GM12878 (cell line): ENCODE data around the gene CENPP. TPM values are rescaled to one million over a fixed set of nuclear protein-coding genes. Genes with fewer than 3 reads are reported as not detected.

Source experiments
- ATF7 ChIP-seq: fragments of 450-650 bp; IDR thresholded peaks from 2 replicates; pipeline ENCODE4 v1.6.1; 2016; ENCODE audit warnings: low read depth, mild to moderate bottlenecking
- BMI1 ChIP-seq: fragments of 450-650 bp; IDR thresholded peaks from 2 replicates; pipeline ENCODE4 v1.6.1; 2016; ENCODE audit warnings: mild to moderate bottlenecking, moderate library complexity, borderline replicate concordance
- CREB1 ChIP-seq: IDR thresholded peaks from 2 replicates; pipeline ENCODE4 v1.6.1; 2012; ENCODE audit warnings: low read depth, mild to moderate bottlenecking, inconsistent platforms
- CREM ChIP-seq: IDR thresholded peaks from 2 replicates; pipeline ENCODE4 v1.6.1; 2014; ENCODE audit warnings: antibody characterized with exemption, low read depth
- E4F1 ChIP-seq: fragments of 450-650 bp; IDR thresholded peaks from 2 replicates; pipeline ENCODE4 v1.6.1; 2018; ENCODE audit warnings: borderline replicate concordance, mild to moderate bottlenecking; ENCODE audit not compliant: partially characterized antibody
- EED ChIP-seq: sonication (generic); IDR thresholded peaks from 2 replicates; pipeline ENCODE4 v1.6.1; 2016; ENCODE audit warnings: antibody characterized with exemption, low read depth
- EP300 ChIP-seq, 2 experiments: fragments of 150-350 bp in 1 of 2; IDR thresholded peaks; 2 replicates each; pipeline ENCODE4 v1.6.1; 2011 to 2012; ENCODE audit warnings: low read depth in 2 of 2, low read length in 2 of 2, borderline replicate concordance in 1 of 2, improper control_type of control experiment in 1 of 2, inconsistent platforms in 1 of 2; ENCODE audit not compliant: control insufficient read depth in 1 of 2
- ETV6 ChIP-seq, 2 experiments: fragments of 450-650 bp in 1 of 2; IDR thresholded peaks in 1 of 2; conservative IDR thresholded peaks in 1 of 2; 2 replicates each; pipeline ENCODE4 v1.6.1; 2014; ENCODE audit warnings: antibody characterized with exemption in 1 of 2, borderline replicate concordance in 1 of 2, low read depth in 1 of 2, mild to moderate bottlenecking in 1 of 2, moderate library complexity in 1 of 2
- HDAC6 ChIP-seq: fragments of 200-600 bp; sonication (generic); IDR thresholded peaks from one replicate; pipeline ENCODE4 v1.8.0; 2017; ENCODE audit warnings: antibody characterized with exemption; ENCODE audit not compliant: unreplicated experiment
- KLF5 ChIP-seq: fragments of 450-650 bp; IDR thresholded peaks from 2 replicates; pipeline ENCODE4 v1.6.1; 2014; ENCODE audit warnings: mild to moderate bottlenecking; ENCODE audit not compliant: partially characterized antibody
- LARP7 ChIP-seq: fragments of 450-650 bp; IDR thresholded peaks from 2 replicates; pipeline ENCODE4 v1.6.1; 2017; ENCODE audit warnings: mild to moderate bottlenecking
- NBN ChIP-seq: fragments of 450-650 bp; IDR thresholded peaks from 2 replicates; pipeline ENCODE4 v1.6.1; 2016
- NR2C2 ChIP-seq: IDR thresholded peaks from 2 replicates; pipeline ENCODE4 v1.6.1; 2011; ENCODE audit warnings: borderline replicate concordance, low read depth; ENCODE audit not compliant: control insufficient read depth, insufficient read length
- NR2F1 ChIP-seq: fragments of 450-650 bp; conservative IDR thresholded peaks from 2 replicates; pipeline ENCODE4 v1.6.1; 2017; ENCODE audit warnings: mild to moderate bottlenecking
- SMAD1 ChIP-seq: fragments of 450-650 bp; IDR thresholded peaks from 2 replicates; pipeline ENCODE4 v1.6.1; 2018; ENCODE audit warnings: mild to moderate bottlenecking, low read depth; ENCODE audit not compliant: partially characterized antibody
- SMAD5 ChIP-seq: IDR thresholded peaks from 2 replicates; pipeline ENCODE4 v1.6.1; 2016; ENCODE audit warnings: antibody characterized with exemption, low read depth
- SMC3 ChIP-seq: IDR thresholded peaks from 2 replicates; pipeline ENCODE4 v1.6.1; 2011; ENCODE audit warnings: low read length, improper control_type of control experiment, borderline replicate concordance
- SREBF1 ChIP-seq: IDR thresholded peaks from 2 replicates; pipeline ENCODE4 v1.6.1; 2012; ENCODE audit warnings: mild to moderate bottlenecking, low read length
- YBX1 ChIP-seq: fragments of 450-650 bp; IDR thresholded peaks from 2 replicates; pipeline ENCODE4 v1.6.1; 2016; ENCODE audit warnings: antibody characterized with exemption
- YY1 ChIP-seq: IDR thresholded peaks from 2 replicates; pipeline ENCODE4 v1.6.1; 2011; ENCODE audit warnings: low read depth, mild to moderate bottlenecking, low read length
- ZNF274 ChIP-seq: IDR thresholded peaks from one replicate; pipeline ENCODE4 v1.8.0; 2011; ENCODE audit not compliant: insufficient read length, insufficient read depth
- polyA plus RNA-seq, 11 experiments: library from polyadenylated mRNA; depleted of rRNA in 4 of 11; unstranded in 6 of 11; stranded (reverse) in 5 of 11; fragments of >200 nt; fragmentation: Nextera tagmentation in 4 of 11; fragmentation: Illumina TruSeq in 1 of 11; extraction: Ambion mirVana in 4 of 11; extraction: Trizol in 1 of 11; gene quantifications; 1 replicate in 1 of 11; 2 replicates in 10 of 11; pipeline versions ENCODE4 v1.2.1 to v1.2.3, GENCODE V29; 2011 to 2016; ENCODE audit warnings: inconsistent platforms in 2 of 11, missing spikeins in 2 of 11, low read depth in 1 of 11
- total RNA-seq, 4 experiments: library from RNA; depleted of rRNA in 3 of 4; stranded (reverse); fragments of >200 nt in 3 of 4; fragmentation: Illumina TruSeq in 1 of 4; extraction: Trizol in 1 of 4; gene quantifications; 2 replicates each; pipeline versions ENCODE4 v1.2.1 to v1.2.3, GENCODE V29; 2013 to 2021
- TF ChIP-seq, protein P1 (sequence below): fragments of 150-350 bp; IDR thresholded peaks from 2 replicates; pipeline ENCODE4 v1.6.1; 2014; ENCODE audit warnings: mild to moderate bottlenecking, low read depth, low read length
- TF ChIP-seq, protein P2 (sequence below): IDR thresholded peaks from 2 replicates; pipeline ENCODE4 v1.6.1; 2011; ENCODE audit warnings: borderline replicate concordance, low read depth, mild to moderate bottlenecking, moderate library complexity, low read length; ENCODE audit not compliant: insufficient read depth, poor library complexity, severe bottlenecking
- TF ChIP-seq, protein P3 (sequence below): fragments of 450-650 bp; IDR thresholded peaks from 2 replicates; pipeline ENCODE4 v1.6.1; 2016; ENCODE audit warnings: mild to moderate bottlenecking

The CENPP gene
- total and polyA plus RNA-seq, 10 of the 15 experiments (the other 5 are each of a cell fraction or from before 2014, with no cell fraction given): 9.4 to 31.4 (median 19.8) TPM

DNA sequence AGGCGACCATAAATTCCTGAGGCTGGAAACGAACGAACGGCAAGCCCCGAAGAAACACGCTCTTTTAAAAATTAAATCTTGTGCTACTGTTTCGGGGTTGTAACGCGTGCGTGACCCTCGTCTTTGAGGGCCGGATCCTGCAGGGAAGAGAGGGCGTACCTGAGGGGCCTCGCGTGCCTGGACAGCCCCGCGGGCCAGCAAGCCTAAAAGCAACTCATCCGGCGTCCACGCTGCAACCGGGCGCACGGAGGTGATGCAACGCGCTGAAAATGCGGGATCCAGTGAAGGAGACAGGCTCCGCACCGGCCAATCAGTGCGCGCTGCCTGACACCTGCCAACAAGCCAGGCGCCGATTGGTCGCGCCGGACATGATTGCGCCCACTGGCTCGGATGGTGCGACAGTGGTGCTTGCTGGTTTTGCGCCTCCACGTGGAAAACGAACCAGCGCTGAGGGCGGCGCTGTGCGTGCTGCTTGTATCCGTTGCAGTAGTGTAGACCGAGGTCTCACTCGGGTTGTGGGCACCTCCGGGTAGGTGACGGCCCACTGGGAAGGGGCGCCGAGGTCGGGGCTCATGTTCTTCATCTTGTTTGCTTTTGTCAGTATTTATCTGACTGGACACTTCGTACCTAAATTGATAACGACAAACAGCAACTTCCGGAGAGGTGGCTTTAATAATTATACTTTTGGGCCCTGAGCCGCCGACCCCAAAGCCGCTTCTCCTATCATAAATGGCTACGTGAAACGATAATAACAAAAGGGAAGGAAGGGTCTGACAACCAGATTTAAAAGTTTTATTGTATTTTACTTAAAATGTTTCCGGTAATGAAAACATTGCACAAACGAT, 32.1 kb upstream of the CENPP start, which contains the start of gene IARS1 (continued):
- TF ChIP-seq E4F1: peak; percentile 97
- peak; percentile 85; the same call in 1 of the 2 replicates for TF ChIP-seq SMAD5
- no peak for TF ChIP-seq ZNF274
- TF ChIP-seq HDAC6: peak; percentile 4
- TF ChIP-seq EED: no peak
- TF ChIP-seq, protein P1, sequence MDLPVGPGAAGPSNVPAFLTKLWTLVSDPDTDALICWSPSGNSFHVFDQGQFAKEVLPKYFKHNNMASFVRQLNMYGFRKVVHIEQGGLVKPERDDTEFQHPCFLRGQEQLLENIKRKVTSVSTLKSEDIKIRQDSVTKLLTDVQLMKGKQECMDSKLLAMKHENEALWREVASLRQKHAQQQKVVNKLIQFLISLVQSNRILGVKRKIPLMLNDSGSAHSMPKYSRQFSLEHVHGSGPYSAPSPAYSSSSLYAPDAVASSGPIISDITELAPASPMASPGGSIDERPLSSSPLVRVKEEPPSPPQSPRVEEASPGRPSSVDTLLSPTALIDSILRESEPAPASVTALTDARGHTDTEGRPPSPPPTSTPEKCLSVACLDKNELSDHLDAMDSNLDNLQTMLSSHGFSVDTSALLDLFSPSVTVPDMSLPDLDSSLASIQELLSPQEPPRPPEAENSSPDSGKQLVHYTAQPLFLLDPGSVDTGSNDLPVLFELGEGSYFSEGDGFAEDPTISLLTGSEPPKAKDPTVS: no peak
- no peak for TF ChIP-seq SMAD1
- TF ChIP-seq EP300 (IDR thresholded peaks at IDR 0.05; ENCODE audit: borderline replicate concordance in 1 of 2, control insufficient read depth in 1 of 2, low read depth in 2 of 2, low read length in 2 of 2): peak in 1 of 2 experiments; percentile 24; a peak in 1 of 4 replicates
- TF ChIP-seq ETV6 (conservative IDR thresholded peaks at IDR 0.05 in 1 of 2, IDR thresholded peaks at IDR 0.05 in 1 of 2; ENCODE audit: borderline replicate concordance in 1 of 2, low read depth in 1 of 2): no peak
- peak; percentile 86 for TF ChIP-seq YY1
- TF ChIP-seq CREB1: peak; percentile 97
- peak; percentile 82 for TF ChIP-seq ATF7
- TF ChIP-seq BMI1: no peak
- no peak for TF ChIP-seq NR2C2
- TF ChIP-seq CREM: peak; percentile 98
- peak; percentile 75 for TF ChIP-seq LARP7
- TF ChIP-seq SMC3: peak; percentile 8; the same call in 1 of the 2 replicates
- TF ChIP-seq, protein P2, sequence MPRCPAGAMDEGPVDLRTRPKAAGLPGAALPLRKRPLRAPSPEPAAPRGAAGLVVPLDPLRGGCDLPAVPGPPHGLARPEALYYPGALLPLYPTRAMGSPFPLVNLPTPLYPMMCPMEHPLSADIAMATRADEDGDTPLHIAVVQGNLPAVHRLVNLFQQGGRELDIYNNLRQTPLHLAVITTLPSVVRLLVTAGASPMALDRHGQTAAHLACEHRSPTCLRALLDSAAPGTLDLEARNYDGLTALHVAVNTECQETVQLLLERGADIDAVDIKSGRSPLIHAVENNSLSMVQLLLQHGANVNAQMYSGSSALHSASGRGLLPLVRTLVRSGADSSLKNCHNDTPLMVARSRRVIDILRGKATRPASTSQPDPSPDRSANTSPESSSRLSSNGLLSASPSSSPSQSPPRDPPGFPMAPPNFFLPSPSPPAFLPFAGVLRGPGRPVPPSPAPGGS: no peak
- TF ChIP-seq, protein P3, sequence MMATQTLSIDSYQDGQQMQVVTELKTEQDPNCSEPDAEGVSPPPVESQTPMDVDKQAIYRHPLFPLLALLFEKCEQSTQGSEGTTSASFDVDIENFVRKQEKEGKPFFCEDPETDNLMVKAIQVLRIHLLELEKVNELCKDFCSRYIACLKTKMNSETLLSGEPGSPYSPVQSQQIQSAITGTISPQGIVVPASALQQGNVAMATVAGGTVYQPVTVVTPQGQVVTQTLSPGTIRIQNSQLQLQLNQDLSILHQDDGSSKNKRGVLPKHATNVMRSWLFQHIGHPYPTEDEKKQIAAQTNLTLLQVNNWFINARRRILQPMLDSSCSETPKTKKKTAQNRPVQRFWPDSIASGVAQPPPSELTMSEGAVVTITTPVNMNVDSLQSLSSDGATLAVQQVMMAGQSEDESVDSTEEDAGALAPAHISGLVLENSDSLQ: peak; percentile 77
- TF ChIP-seq NR2F1: no peak
- TF ChIP-seq SREBF1: peak; percentile 36; the same call in 1 of the 2 replicates
- no peak for TF ChIP-seq YBX1
- TF ChIP-seq KLF5: peak; percentile 82
- TF ChIP-seq NBN: peak; percentile 85
